Germinal center (tissue), 1 donor: ENCODE data around the gene ERMAP.
"Not testable (repeated sequence)": the region's sequence is repeated elsewhere in the genome, so short reads cannot be mapped to it uniquely, and the experiment has no call there.

Source experiments
- DNase-seq: peaks from one replicate; pipeline ENCODE4 v3.0.0; 2012; ENCODE audit warnings: mixed read lengths, low spot score

ERMAP gene

DNA sequence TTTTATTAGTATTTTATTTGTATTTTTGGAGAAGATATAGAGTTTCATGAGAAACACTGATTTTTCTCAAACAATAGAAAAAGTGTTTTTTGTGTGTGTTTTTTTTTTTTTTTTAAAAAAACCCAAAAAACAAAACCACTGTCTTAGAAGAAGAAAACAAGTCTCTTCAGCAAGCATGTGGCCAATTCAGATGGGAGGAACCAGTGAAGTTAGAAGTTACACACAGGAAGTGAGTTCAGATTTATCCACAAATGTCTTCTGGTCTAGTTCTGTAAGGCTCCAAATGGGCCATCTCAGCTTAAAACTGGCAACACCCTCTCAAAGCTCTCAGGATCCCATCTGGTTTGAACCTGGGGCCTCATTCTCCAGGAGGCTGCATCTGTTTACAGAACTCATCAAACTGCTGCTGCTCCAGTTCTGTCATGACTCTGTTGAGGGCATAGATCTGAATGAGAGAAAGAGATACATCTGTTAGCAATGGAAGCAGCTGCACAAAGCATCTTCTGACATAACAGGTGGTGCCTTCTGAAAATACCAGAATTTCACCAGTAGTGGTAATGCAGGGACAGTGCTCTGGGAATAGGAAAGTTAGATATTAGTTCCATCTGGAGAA lies 9.8 kb upstream of the ERMAP start:
- DNase-seq: no peak

DNA sequence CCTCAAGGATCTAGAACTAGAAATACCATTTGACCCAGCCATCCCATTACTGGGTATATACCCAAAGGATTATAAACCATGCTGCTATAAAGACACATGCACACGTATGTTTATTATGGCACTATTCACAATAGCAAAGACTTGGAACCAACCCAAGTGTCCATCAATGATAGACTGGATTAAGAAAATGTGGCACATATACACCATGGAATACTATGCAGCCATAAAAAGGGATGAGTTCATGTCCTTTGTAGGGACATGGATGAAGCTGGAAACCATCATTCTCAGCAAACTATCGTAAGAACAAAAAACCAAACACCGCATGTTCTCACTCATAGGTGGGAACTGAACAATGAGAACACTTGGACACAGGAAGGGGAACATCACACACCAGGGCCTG lies 2.1 kb upstream of the ERMAP start:
- DNase-seq: not testable (repeated sequence)

DNA sequence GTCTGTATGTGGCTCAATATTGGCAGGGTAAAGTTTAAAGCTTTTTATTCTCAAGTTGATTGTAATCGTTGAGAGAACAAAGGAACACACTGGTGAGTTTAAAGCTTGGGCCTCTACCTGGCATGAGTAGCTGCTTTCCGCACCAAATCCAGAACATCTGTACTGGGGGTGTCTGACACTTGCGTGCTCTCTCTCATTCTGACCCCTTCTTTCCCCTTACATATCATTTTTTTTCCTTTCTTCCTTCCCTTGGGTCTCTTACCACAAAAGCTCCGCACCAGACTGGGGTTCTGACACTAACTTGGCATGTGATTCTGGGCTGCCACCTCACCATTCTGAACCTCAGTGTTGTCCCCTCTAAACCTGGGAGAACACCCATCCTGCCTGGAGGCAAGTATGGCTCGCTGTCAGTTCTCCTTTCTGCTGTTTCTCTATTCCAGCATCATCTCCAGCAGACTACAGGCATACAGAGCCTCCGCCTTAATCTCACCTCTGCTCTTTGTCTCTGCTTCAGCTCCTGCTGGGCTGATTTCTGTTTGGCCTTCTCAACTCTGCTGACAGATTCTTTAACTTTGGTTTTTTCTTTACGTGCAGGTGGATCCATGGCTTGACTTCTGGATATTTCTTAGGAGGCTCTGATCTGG lies 859 bp upstream of the ERMAP start:
- DNase-seq: no peak

DNA sequence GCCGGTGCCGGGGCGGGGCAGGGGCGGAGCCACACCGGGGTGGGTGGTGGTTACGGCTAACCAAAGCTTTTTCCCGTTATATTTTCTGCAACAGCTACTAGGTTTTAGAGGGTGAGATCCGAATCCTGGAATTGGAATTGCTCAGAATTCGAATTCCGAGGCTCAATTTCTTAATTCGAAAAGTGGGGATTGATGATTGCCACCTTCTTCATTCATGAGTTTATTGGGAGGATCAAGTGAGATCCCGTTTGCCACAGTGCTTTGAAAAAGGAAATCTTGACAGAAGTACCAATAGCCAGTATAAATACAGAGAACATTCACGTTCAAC lies 482 bp downstream of the ERMAP start:
- no peak for DNase-seq

DNA sequence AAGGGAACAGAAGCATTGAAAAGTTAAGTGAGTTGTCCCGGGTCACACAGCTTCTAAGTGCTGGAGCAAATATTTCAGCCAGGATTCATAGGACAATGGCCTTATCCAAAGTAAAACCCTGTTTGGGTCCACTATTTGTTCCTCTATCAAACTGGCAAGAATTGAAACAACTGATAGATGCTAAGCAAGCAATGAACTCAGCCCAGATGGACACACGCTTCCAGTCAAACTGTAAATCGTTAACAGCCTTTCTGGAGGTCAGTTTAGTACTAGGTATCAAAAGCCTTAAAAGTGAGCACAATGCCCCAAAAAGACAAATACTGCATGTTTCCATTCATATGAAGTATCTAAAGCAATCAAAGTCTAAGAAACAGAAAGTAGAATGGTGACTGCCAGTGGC lies 1.1 kb downstream of the ERMAP start:
- DNase-seq: no peak

DNA sequence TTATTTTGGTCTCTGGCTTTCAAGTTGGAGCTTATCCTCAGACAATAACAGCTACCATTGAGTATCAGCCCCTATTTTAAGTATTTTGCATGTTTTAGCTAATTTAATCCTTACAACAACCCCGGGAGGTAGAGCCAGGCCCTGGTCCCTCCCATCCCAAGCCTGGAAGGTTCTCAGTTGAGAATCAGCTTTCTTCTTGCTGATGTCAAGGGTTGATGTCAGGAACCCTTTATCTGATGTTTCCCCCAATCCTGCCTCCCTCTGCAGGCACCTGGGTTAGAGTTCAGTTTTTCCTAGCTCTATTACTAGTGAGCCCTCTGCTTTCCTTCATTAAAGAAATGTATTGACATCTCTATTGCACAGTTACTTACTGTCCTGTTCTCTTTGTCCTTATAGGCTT lies 3.9 kb downstream of the ERMAP start:
- DNase-seq: no peak

DNA sequence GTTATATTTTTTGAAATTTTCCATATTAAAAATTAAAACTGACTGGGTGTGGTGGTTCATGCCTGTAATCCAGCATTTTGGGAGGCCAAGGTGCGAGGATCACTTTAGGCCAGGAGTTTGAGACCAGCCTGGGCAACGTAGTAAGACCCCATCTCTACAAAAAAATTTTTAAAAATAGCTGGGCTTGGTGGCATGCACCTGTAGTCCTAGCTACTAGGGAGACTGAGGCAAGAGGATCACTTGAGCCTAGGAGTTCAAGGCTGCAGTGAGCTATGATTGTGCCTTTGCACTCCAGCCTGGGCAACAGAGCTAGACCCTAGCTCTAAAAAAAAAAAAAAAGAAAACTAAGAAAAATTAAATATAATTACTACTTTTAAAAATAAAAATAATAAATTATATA lies 4.8 kb downstream of the ERMAP start:
- DNase-seq: no peak

DNA sequence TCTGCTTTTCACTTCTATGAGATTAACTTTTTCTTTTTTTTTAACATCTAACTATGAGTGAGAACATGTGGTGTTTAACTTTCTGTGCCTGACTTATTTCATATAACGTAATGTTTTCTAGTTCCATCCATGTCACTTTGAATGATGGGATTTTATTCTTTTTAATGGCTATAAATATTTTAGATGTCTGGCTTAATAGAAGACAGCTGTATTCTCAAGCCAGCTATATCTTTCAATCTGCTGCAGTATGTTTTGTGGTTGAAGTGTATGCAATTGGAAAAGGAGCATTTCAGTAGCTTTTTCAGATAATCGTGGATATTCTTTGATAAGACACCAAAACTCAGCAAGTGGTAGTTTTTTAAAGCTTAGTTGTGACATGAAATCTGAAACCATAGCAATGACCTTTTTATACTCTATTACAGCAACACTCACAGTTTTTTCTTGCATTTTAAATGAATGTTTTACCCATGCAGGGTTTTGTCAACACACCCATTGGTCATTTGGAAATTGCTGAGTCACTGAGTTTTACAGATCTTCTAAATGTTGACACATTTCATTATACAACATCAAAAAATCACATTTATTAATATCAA lies 6.0 kb downstream of the ERMAP start:
- DNase-seq: no peak

DNA sequence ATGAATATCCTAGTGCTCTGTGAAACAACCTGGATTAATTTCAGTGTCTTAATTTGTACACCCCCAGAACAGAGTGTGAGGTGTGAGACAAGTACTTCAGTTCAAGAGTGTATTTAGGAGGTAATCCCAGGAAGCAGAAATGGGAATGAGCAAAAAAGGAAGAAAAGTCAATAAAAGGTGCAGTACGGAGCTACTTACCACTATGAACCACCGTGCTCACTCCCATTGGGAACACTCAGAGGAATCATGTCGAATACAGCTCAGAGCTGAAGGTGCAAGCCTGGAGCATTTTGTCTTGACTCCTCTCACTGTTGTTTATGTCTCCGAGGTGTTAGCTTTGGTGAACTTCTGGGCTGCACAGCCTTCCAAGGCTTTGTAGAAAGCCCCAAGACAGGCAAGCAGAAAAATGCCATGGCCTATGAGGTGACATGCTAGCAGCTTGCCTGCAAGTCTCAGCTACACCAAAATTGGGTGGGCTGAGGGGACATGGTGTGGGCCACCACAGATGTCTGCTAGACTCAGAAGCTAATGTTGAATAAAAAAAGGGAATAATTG lies 7.6 kb downstream of the ERMAP start:
- DNase-seq: no peak

DNA sequence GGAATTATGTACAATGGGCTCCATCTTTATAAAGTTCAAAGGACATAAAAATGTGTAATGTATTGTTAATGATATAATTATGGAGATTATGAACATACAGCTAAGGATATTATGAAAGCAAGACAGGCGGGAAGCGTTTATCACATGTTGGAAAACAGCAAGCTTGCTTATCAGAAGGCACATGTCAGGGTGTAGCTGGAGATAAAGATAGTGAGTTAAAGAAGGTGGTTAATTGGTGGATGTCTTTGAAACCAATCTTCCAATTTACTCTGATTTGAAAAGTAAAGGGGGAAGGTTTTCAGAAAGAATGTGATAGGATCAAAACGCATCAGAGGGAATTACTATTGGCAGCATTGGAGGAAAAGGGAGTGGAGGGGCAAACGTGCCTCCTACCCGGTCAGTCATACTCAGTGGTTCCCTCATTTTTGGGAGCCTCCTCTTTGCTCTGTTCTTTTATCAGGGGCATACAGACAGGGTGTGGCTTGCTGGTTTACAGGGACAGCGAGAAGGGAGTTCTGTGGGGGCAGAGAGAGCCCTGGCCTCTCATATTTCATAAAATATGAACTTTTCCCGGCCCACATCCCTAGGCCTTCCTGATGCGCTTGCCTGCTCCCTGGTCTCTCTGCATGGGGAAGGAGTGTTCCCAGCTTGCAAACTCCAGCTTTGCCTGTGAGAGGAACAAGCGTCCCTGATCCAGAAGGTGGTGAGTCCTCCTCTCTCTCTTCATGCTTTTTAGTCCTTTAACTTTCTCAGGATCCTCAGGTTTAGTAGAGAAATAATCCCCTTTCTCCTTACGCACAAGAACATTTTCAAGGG lies 8.3 kb downstream of the ERMAP start:
- DNase-seq: no peak

DNA sequence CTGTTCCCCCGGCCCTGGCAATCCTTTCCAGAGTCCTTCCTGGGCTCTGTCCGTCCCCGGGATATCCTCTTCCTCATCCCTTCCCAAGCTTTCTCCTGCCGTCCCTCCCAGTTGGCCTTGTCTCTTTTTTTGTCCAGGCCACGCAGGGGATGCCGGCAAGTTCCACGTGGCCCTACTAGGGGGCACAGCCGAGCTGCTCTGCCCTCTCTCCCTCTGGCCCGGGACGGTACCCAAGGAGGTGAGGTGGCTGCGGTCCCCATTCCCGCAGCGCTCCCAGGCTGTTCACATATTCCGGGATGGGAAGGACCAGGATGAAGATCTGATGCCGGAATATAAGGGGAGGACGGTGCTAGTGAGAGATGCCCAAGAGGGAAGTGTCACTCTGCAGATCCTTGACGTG lies 13.7 kb downstream of the ERMAP start:
- no peak for DNase-seq

DNA sequence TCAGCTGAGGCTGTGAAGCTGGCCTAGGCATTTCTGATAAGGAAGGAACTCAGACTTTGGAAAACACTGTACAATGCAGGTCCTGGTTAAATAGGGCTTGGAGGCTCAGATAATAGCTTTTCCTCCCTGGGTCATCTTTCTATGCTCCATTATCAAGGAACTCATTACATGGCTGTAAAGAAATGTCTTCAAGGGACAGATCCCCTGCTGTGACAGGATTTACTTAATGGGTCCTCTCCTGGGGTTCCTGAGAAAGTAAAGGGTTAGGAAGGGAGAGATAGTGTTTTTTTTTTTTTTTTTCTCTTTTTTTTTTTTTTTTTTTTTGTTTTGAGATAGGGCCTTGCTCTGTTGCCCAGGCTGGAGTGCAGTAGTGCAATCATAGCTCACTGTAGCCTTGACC lies 14.4 kb downstream of the ERMAP start:
- DNase-seq: no peak

DNA sequence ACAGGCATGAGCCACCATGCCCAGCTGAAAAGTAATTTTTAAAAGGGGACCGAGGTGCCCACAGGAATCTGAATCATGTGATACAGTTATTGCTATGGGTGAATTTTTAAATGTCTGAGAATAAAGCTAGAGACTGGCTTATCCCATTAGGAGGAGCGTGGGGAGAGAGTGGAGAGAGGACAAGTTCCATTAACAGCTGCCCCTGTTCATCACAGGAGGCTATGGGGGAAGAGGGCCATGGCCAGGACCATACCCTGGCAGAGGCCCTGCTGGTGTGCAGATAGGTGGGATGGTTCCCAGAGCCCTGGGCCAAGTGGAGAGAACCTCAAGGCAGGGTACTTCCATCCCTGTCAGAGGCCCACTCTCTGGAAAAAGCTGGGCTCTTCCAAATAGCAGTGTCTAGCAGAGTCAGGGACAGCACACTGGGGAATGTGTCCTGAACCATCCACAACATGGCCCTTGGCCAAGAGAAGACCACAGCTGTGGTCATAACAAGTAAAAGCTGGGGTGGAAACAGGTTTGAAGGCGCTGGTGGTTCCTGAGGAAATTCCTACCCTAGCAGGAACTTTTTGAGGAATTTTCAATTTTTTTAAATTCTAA lies 15.8 kb downstream of the ERMAP start:
- no peak for DNase-seq

DNA sequence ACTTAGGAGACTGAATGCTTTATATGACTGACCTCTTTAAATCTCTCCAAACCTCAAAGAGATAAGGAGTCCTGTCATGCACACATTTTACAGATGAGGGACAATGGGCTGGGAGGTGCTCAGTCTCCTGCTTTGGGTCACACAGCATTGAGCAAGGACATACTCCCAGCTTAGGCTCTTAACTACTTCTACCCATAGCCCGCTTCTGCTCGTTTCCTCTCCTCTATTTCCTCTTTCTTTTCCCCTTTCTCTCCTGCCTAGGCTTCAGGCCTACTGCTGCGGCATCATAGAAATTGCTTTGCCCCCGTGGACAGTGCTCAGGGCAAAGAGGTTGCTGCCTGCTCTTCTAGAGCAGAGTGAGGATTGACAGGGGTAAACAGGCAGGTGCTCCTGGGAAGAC lies 17.1 kb downstream of the ERMAP start:
- peak; percentile 13 for DNase-seq

DNA sequence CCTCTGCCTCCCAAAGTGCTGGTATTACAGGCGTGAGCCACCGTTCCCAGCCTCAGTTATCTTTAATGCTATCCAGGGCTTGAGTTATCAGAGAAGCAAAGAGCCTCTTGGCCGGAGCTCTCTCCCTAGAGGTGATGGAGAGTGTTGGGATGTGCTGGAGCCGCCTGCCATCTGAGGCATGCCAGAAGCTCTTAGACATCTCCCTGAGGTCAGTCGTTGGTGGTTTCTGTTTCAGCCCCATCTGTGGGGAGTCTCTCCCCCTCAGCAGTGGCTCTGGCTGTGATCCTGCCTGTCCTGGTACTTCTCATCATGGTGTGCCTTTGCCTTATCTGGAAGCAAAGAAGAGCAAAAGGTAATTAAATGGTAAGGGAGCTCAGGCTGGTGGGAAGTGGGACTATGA lies 17.9 kb downstream of the ERMAP start:
- DNase-seq: no peak

DNA sequence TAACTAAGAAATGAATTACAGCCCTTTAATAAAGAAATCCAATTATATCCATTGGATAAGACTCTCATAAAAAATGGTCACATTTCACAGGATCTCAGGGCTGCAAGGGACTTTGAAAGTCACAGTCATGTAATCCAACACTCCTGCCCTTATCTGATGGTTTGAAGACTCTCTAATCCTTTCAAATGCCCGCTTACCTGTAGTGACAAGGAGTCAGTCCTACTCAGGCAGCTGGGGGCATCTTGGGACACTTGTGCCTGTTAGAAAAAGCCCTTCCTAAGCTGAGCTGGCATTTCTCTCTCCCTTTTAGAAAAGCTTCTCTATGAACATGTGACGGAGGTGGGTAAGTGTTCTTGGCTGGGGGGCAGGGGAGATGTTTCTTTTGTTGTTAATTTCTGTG lies 18.5 kb downstream of the ERMAP start:
- DNase-seq: no peak

DNA sequence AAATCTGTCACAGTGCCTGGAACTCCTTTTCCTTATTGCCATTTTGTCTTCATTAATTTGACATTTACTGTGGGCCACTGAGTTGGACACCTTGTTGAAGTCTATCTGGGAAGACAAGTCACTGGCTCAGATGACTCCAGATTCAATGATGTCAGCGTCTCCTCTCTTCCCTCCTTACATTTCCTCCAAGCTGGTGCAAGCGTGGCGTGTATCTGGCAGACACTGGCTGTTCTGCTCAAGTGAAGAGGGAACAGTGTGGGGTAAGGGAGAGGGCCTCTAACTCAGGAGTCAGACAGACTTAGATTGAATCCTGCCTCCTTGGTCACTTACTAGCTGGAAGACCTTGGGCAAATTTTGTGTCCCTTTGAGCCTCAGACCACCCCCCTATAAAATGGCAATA lies 20.8 kb downstream of the ERMAP start:
- no peak for DNase-seq

DNA sequence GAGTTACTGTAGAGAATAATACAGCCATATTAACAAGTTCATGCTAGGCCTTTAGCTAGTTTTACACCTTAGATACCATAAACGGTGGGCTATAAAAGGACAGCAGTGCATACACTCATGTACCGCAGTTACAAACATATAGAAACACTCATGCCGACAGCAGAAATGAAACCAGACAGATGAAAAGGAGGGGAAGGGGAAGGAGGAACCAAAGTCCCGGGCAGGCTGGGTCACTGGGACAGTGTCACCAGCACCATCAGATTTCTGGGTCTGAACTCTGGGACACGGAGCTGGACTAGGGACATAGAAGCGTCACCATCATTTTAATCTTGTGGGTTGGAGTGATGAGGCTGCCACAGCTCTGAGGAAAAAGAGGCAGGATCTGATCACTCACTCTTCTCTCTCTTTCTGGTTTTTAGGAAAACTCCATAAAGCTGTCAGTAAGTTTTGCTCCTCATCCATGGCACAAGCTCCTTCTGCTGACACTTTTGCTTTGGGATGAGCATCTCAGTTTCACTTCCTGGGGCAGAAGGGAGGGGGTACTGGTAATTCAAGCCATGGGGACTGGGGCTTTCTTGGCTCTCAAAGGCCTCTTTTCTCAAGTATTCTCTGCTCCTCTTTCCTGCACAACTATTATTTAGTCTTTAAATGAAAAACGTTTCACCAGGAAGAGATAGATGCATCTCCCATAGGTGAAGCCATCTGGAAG lies 21.7 kb downstream of the ERMAP start:
- DNase-seq: peak; percentile 24

DNA sequence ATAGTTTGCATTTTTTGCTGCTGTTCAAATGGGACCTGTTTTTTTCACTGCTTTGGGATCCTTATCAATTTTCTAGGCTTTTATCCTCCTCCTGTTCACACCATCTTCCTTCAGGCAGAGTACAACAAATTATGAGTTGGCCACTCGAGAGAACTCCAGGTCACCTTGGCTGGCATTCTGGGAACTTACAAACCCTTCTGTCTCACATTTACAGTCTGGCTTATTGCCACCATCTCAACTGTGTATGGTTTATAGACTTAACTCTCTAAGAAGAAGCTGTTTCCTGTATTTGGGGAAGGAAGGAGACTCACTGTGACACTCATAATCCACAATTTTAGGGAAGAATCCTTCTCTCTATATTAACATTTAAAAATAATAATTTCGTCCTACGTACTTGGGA lies 24.1 kb downstream of the ERMAP start:
- no peak for DNase-seq

DNA sequence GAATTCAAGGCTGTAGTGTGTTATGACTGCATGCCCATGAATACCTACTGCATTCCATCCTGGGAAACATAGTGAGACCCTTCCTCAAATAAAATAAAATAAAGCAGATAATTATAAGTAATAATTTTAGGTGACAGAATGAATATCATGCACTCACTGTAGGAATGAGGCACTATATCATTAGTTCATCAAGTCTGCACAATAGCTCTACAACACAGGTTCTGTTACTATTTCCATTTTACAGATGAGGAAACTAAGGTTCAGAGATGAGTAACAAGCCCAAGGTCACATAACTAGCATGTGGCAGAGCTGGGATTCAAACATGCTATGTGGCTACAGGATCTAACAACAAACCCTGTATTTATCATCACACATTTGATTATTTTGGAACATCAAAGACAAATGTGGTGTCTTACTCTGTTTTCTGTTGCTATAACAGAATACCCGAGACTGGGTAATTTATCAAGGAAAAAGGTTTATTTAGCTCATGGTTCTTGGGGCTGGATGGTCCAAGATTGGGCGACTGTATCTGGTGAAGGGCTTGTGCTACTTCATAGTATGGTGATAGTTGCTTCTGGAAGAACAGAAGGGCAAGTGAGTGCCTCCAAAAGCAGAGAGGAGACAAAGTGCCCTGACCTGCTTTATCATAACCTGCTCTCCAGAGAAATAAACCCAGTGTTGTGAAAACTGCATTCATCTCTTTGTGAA lies 24.7 kb downstream of the ERMAP start:
- DNase-seq: no peak

DNA sequence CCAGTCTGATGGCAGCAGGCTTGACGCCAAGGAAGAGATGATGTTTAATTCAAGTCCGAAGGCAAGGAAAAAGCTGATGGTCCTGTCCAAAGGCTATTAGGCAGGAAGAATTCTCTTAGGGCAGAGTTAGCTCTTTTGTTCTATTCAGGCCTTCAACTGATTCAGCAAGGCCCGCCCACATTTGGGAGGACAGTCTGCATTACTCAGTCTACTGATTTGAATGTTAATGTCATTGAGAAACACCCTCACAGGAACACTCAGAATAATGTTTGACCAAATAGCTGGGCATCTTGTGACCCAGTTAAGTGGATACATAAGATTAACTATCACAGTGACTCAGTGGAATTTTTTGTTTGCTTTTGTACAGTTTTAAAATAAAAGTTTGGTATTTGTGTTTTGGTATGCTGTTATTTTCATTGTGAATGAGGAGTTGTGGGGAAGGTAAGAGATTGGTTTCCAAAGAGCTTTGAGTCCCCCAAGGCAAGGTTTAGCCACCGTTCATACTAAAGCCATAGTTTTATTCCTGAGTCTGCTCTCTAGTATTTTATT lies 27.7 kb downstream of the ERMAP start:
- DNase-seq: no peak
